T-helper 2 cell treated with Interferon-gamma antibody and Interleukin-4, amounts not matched to agents 5 μg/mL and 100 μg/mL, for 36 hours (primary cell): ENCODE measurements around the gene MYH14.

ENCODE experiments used
- DNase-seq: peaks from one replicate; pipeline ENCODE4 v3.0.0; 2021; ENCODE audit warnings: low spot score
- H3K27ac Mint-ChIP-seq: one replicate; pipeline ENCODE4 v1.8.0; 2021; ENCODE audit warnings: mild to moderate bottlenecking, mixed read lengths
- H3K27me3 Mint-ChIP-seq: one replicate; pipeline ENCODE4 v1.8.0; 2021; ENCODE audit warnings: low read depth, mixed read lengths
- H3K36me3 Mint-ChIP-seq: one replicate; pipeline ENCODE4 v1.8.0; 2021; ENCODE audit warnings: low read depth, mixed read lengths
- H3K4me1 Mint-ChIP-seq: one replicate; pipeline ENCODE4 v1.8.0; 2021; ENCODE audit warnings: low read depth, mixed read lengths
- H3K4me3 Mint-ChIP-seq: one replicate; pipeline ENCODE4 v1.8.0; 2022; ENCODE audit warnings: mild to moderate bottlenecking, moderate library complexity, mixed read lengths
- H3K9me3 Mint-ChIP-seq: one replicate; pipeline ENCODE4 v1.8.0; 2021; ENCODE audit warnings: mixed read lengths

MYH14 gene

DNA sequence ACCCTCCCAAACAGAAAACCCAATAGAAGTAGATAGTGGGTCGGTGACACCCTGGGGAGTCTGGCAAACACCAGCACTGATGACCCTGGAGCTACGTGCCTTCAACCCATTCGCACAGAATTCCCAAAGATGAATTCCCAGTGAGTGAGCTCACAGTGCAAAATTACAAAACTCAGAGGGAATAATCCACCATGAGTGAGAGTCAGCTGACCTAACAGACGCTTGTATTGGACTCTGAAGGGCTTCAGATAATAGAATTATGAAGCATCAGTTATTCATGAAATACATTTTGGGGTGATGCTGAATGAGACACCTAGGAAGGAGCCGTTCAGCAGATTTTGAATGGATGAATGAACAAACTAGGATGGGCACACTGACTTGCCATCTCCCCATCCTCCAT lies 85.5 kb downstream of the MYH14 start:
- no peak overlapping the region for H3K27ac Mint-ChIP-seq
- H3K36me3 Mint-ChIP-seq: no peaks in the 10 kb centered on the region
- peaks cover 12% of the 10 kb centered on the region for H3K9me3 Mint-ChIP-seq
- H3K4me3 Mint-ChIP-seq: no peak overlapping the region
- H3K4me1 Mint-ChIP-seq: no peaks in the 10 kb centered on the region
- no peak for DNase-seq
- H3K27me3 Mint-ChIP-seq: no peaks in the 10 kb centered on the region

DNA sequence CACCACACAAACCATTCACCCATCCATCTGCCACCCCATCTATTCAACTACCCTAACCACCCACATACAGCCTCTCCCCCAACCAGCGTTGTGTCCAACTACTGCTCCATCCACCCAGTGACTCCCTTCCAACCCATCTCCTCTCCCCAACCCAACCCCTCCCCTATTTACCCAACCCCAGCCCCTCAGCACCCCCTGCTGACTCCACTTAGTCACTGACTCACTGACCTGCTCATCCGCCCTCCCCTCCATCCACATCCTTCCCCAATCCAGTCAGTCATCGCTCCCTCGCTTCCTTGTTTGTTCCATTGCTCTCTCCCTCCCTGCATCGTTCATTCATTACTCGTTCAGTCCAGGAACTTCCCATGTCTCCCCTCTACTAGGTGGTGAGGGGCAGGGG lies 86.6 kb downstream of the MYH14 start:
- no peak overlapping the region for H3K27ac Mint-ChIP-seq
- H3K36me3 Mint-ChIP-seq: no peaks in the 10 kb centered on the region
- DNase-seq: no peak
- peaks cover 11% of the 10 kb centered on the region for H3K9me3 Mint-ChIP-seq
- no peaks in the 10 kb centered on the region for H3K27me3 Mint-ChIP-seq
- no peaks in the 10 kb centered on the region for H3K4me1 Mint-ChIP-seq
- no peak overlapping the region for H3K4me3 Mint-ChIP-seq

DNA sequence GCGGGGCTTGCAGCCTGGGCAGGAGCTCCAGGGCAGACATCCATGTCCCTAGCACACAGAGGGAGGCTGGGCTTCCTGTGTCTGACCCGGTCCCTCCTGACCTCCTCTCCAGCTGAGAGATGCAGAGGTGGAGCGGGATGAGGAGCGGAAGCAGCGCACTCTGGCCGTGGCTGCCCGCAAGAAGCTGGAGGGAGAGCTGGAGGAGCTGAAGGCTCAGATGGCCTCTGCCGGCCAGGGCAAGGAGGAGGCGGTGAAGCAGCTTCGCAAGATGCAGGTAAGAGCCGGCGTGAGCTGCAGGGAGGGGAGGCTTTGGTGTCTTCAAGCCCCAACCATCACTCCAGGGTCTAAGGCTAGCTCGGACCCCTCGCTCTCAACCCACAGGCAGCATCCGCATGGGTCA lies 87.4 kb downstream of the MYH14 start:
- no peak overlapping the region for H3K27ac Mint-ChIP-seq
- no peaks in the 10 kb centered on the region for H3K36me3 Mint-ChIP-seq
- H3K9me3 Mint-ChIP-seq: peaks cover 5% of the 10 kb centered on the region
- H3K4me1 Mint-ChIP-seq: no peaks in the 10 kb centered on the region
- no peaks in the 10 kb centered on the region for H3K27me3 Mint-ChIP-seq
- no peak overlapping the region for H3K4me3 Mint-ChIP-seq
- no peak for DNase-seq

DNA sequence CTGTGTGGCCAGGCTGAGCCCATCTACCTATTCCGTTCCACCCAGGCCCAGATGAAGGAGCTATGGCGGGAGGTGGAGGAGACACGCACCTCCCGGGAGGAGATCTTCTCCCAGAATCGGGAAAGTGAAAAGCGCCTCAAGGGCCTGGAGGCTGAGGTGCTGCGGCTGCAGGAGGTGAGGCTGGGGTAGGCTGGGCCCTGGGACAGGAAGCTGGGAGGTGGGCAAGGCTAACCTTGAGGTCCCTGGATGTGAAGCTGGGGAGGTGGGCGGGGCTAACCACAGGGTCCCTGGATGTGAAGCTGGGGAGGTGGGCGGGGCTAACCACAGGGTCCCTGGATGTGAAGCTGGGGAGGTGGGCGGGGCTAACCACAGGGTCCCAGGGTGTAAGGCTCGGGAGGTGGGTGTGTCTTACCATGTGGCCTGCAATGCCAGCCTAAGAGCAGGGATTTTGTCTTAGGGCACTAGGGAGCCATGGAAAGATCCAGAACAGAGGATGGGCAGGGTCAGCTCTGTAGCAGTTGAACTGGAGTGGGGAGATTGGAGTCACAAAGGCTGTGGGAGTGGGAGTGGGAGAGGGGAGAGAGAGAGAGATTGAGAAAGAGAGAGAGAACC lies 88.9 kb downstream of the MYH14 start:
- H3K27me3 Mint-ChIP-seq: no peaks in the 10 kb centered on the region
- no peak overlapping the region for H3K4me3 Mint-ChIP-seq
- H3K27ac Mint-ChIP-seq: no peak overlapping the region
- H3K36me3 Mint-ChIP-seq: no peaks in the 10 kb centered on the region
- DNase-seq: no peak
- H3K9me3 Mint-ChIP-seq: no peaks in the 10 kb centered on the region
- no peaks in the 10 kb centered on the region for H3K4me1 Mint-ChIP-seq

DNA sequence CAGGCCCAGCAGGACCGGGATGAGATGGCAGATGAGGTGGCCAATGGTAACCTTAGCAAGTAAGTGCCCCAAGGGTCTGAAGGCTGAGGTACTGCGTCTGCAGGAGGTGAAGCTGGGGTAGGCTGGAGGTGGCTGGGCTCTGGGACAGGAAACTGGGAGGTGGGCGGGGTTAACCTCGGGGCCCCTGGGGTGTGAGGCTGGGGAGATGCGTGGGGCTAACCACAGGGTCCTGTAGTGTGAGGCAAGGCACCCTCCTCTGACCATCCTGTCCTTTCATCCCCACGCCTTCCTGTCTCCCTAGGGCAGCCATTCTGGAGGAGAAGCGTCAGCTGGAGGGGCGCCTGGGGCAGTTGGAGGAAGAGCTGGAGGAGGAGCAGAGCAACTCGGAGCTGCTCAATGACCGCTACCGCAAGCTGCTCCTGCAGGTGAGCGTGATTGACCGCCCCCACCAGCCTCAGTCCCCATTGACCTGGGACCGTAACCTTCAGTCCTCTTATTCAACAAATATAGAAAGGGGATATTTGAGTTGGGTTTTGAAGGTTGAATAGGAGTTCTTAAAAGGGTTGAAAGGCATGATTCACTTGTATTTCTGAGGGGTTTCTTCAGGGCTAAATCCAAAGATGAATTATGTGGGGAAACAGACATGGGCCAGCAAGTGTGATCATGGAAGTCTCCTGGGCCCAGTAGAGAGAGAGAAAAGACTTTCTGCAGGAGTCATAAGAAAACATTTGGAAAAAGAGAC lies 90.0 kb downstream of the MYH14 start:
- Mint-ChIP-seq H3K27me3 (no peaks in the 10 kb centered on the region), H3K4me1 (no peaks in the 10 kb centered on the region), H3K9me3 (no peaks in the 10 kb centered on the region), H3K4me3 (no peak overlapping the region), H3K36me3 (no peaks in the 10 kb centered on the region), H3K27ac (no peak overlapping the region)
- DNase-seq: no peak

DNA sequence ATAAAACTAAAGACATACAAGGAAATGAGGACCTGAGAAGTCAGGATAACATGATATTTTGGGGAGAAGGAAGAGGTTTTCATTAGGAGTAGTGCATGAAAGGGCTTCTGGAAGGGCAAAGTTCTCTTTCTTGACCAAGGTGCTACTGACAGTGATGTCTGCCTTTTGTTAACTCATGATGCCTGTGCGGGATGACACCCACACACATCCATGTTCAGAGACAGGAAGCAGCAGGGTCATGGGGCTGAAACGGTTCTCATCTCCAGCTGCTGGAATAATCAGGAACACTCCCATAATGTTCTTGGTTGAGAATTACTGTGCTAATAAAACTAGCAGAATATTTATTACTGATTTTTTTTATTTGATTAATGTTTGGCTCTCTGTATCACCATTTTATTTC lies 96.6 kb downstream of the MYH14 start:
- Mint-ChIP-seq H3K4me1 (no peaks in the 10 kb centered on the region), H3K27me3 (peaks cover under 1% of the 10 kb centered on the region), H3K36me3 (no peaks in the 10 kb centered on the region), H3K9me3 (no peaks in the 10 kb centered on the region), H3K27ac (no peak overlapping the region), H3K4me3 (no peak overlapping the region)
- DNase-seq: no peak

DNA sequence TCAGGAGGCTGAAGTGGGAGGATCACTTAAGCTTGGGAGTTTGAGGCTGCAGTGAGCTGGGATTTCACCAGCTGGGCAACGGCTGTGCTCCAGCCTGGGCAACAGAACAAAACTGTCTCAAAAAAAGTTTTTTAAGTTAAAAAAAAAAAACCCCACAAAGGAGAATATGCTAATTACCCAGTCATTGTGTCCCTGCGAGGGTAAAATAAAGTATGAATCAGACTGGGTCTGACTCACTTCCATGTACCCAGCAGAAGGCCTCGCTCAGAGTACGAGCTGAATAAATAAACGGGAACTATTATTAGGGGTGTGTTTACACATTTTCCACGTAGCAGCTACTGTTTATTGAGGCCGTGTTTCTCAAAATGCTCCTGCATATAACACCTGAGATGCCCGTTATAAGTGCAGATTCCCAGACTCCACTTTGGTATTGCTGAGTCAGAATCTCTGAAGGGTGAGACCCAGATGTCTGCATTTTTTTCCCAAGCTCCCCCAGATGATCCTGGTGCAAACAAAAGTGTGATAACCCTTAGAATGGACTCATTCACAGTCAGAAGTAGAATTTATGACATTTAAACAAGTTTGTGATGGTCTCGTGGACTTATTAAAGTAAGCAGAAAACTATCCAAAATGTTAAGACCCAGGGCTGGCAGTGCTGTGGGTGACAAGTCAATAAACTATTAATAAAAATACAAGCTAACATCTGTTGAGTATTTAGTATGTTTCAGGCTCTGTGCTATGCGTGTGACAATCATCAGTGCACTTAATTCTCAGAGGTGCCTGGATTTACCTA lies 97.6 kb downstream of the MYH14 start:
- Mint-ChIP-seq H3K27me3 (peaks cover 5% of the 10 kb centered on the region), H3K36me3 (no peaks in the 10 kb centered on the region), H3K4me1 (no peaks in the 10 kb centered on the region), H3K9me3 (no peaks in the 10 kb centered on the region), H3K4me3 (no peak overlapping the region), H3K27ac (no peak overlapping the region)
- peak; percentile 17 for DNase-seq

DNA sequence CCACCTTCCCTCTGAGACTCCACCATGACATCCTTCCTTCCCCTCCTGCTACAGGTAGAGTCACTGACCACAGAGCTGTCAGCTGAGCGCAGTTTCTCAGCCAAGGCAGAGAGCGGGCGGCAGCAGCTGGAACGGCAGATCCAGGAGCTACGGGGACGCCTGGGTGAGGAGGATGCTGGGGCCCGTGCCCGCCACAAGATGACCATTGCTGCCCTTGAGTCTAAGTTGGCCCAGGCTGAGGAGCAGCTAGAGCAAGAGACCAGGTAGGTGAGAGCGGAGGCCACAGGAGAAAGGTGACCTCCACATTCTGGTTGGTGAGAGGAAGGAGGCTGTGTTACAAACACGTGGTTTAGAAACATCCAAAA lies 98.2 kb downstream of the MYH14 start:
- no peaks in the 10 kb centered on the region for H3K36me3 Mint-ChIP-seq
- no peak overlapping the region for H3K4me3 Mint-ChIP-seq
- H3K27ac Mint-ChIP-seq: no peak overlapping the region
- no peaks in the 10 kb centered on the region for H3K4me1 Mint-ChIP-seq
- H3K9me3 Mint-ChIP-seq: no peaks in the 10 kb centered on the region
- peaks cover 8% of the 10 kb centered on the region for H3K27me3 Mint-ChIP-seq
- DNase-seq: no peak

DNA sequence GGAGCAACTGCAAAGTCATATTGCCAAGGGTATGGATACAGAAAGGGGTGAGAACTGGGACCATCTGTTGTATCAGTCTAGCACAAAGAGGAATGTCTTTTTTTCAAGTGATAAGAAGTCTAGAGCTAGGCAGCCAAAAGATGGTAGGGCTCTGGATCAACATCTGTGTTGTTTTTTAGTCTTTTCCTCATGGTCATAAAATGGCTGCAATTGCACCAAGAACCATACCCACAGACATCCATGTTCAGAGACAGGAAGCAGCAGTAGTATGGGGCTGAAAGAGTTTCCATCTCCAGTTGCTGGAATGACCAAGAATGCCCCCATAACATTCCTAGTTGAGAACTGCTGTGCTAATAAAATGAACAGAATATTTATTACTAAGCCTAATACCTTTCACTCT lies 100.1 kb downstream of the MYH14 start:
- no peak for DNase-seq
- no peaks in the 10 kb centered on the region for H3K4me1 Mint-ChIP-seq
- no peak overlapping the region for H3K27ac Mint-ChIP-seq
- H3K27me3 Mint-ChIP-seq: peaks cover 20% of the 10 kb centered on the region
- no peaks in the 10 kb centered on the region for H3K36me3 Mint-ChIP-seq
- no peak overlapping the region for H3K4me3 Mint-ChIP-seq
- H3K9me3 Mint-ChIP-seq: no peaks in the 10 kb centered on the region

DNA sequence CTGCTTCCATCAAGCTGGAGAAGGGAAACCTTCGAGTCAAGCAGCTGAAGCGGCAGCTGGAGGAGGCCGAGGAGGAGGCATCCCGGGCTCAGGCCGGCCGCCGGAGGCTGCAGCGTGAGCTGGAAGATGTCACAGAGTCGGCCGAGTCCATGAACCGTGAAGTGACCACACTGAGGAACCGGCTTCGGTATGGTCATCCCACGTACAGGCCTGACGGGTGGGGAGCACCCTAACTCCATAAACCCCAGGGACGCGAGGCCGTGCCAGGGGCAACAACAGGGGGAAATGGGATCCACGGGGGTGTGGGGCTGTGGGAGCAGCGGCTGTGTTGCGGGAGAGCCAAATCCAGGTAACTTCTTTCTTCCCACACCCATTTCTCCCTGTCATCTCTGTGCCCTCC lies 105.6 kb downstream of the MYH14 start:
- Mint-ChIP-seq H3K27ac (no peak overlapping the region), H3K27me3 (peaks cover 58% of the 10 kb centered on the region), H3K36me3 (peaks cover 4% of the 10 kb centered on the region), H3K9me3 (no peaks in the 10 kb centered on the region), H3K4me1 (no peaks in the 10 kb centered on the region), H3K4me3 (no peak overlapping the region)
- no peak for DNase-seq

DNA sequence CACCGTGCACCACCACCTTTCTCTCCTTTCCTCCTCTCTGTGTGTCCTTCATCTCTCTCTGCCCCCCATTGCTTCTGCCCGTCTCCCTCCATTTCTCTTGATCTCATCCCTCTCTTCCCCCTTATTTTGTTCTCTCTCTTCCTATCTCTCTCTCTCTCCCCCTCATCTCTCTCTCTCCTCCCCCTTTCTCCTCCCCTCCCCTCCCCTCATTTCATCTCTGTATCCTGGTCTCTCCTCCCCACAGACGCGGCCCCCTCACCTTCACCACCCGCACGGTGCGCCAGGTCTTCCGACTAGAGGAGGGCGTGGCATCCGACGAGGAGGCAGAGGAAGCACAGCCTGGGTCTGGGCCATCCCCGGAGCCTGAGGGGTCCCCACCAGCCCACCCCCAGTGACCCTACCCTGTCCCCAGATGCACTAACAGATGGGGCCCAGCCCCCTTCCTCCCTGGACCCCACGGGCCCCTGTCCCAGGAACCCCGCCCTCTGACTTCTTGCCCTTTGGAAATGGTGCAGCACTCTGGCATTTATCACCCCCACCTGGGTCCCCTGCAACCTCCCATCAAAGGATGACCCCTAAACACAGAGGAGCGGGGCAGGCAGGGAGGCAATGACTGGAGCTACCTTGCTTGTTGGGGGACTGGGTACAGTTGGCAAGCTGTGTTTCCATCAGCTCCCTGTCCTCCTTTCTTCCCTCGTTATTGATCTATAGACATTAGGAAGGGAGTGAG lies 106.1 kb downstream of the MYH14 start:
- H3K27ac Mint-ChIP-seq: no peak overlapping the region

DNA sequence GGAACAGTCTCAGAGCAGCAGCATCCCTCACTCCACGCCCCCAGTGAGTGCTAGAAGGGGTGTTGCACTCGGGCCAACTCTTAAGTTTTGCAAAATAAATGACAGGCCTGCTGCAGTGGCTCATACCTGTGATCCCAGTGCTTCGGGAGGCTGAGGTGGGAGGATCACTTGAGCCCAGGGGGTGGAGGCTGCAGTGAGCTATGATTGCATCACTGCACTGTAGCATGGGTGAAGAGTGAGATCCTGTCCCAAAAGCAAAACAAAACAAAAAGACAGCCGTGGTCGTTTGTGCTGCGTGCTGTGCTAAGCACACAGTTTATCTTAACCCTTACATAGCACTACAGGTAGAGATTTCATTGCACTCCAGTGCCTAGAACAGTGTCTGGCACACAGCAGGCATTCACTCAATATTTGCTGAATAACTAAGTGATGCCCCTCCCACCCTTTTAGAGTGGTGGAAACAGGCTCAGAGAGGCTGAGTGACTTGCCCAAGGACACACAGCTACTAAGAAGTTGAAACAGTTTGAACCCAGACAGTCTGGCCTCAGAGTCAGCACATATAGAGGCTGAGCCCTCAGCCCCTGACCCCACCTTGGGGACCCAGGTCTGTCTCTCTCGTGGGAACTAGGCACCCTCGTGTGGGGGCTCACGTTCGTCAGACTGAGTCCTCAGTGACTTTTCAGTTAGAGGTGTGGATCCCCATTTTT lies 107.5 kb downstream of the MYH14 start:
- H3K36me3 Mint-ChIP-seq: peaks cover 5% of the 10 kb centered on the region
- H3K27ac Mint-ChIP-seq: no peak overlapping the region
- DNase-seq: no peak
- H3K4me3 Mint-ChIP-seq: no peak overlapping the region
- peaks cover 5% of the 10 kb centered on the region for H3K4me1 Mint-ChIP-seq
- peaks cover 66% of the 10 kb centered on the region for H3K27me3 Mint-ChIP-seq
- no peaks in the 10 kb centered on the region for H3K9me3 Mint-ChIP-seq

More for the DNA sequence above, 106.1 kb downstream of the MYH14 start:
- Mint-ChIP-seq H3K36me3 (peaks cover 4% of the 10 kb centered on the region), H3K27me3 (peaks cover 63% of the 10 kb centered on the region), H3K4me3 (no peak overlapping the region), H3K4me1 (no peaks in the 10 kb centered on the region), H3K9me3 (no peaks in the 10 kb centered on the region)
- no peak for DNase-seq

DNA sequence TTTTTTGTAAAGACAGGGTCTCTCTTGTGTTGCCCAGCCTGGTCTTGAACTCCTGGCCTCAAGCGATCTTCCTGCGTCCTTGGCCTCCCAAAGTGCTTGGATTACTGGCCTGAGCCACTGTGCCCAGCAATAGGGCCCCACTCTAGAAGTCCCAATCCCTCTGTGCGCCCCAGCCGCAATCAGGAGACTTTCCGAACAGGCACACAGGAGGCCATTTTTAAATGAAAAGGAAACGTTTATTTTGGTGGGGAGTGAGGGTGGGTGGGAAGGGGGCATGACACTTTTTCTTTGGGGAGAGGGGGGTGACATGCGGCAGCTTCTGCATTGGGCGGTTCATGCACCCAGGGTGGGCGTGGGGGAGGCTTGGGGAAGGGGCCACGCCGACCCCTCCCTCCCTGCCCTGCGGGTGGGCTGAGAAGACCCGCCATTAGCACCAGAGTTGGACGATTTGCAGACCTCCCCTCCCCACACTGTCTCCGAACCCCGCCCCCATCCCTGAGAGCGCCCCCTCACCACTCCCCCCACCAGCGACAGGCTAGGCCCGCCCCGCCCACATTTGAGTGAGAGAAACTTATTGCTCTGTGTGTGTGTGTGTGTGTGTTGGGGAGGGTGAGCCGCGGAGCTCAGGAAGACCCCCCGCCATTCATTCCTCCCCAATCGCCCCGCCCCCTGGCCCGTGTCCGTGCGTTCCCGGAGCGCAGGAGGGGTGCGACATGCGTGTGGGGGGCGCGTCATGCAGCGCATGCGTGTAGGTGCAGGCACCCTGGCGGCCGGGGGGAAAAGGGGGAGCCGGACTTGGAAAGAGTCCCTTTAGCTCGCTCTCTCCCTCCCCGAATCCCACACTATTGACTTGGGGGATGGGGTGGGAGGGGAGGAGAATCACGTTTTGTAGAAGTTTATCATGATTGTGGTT lies 108.6 kb downstream of the MYH14 start:
- Mint-ChIP-seq H3K27ac (no peak overlapping the region), H3K36me3 (peaks cover 5% of the 10 kb centered on the region), H3K4me1 (peaks cover 8% of the 10 kb centered on the region)

More for the DNA sequence above, 108.6 kb downstream of the MYH14 start:
- H3K4me3 Mint-ChIP-seq: no peak overlapping the region
- peaks cover 69% of the 10 kb centered on the region for H3K27me3 Mint-ChIP-seq
- no peaks in the 10 kb centered on the region for H3K9me3 Mint-ChIP-seq
- DNase-seq: no peak
